Tibial nerve (tissue), 4 donors: Measurements from ENCODE around the gene S100A9.

ENCODE experiments used
- EP300 ChIP-seq, 2 donors: sonication (generic); formaldehyde crosslinking; IDR thresholded peaks; one replicate each; pipeline ENCODE4 v1.6.1; 2017; ENCODE audit warnings: antibody characterized with exemption in 2 of 2, mild to moderate bottlenecking in 1 of 2
- TF ChIP-seq, protein P1 (sequence below), 5 experiments: fragments of 200-600 bp in 3 of 5; fragments of 450-650 bp in 2 of 5; sonication (generic) in 3 of 5; IDR thresholded peaks; one replicate each; pipeline ENCODE4 v1.5.1; 2016 to 2019; ENCODE audit warnings: antibody characterized with exemption in 5 of 5, mild to moderate bottlenecking in 3 of 5, moderate library complexity in 2 of 5

GRCh38 chr1:153346077-153346723, 11.5 kb upstream of the S100A9 start:
- TF ChIP-seq, protein P1, sequence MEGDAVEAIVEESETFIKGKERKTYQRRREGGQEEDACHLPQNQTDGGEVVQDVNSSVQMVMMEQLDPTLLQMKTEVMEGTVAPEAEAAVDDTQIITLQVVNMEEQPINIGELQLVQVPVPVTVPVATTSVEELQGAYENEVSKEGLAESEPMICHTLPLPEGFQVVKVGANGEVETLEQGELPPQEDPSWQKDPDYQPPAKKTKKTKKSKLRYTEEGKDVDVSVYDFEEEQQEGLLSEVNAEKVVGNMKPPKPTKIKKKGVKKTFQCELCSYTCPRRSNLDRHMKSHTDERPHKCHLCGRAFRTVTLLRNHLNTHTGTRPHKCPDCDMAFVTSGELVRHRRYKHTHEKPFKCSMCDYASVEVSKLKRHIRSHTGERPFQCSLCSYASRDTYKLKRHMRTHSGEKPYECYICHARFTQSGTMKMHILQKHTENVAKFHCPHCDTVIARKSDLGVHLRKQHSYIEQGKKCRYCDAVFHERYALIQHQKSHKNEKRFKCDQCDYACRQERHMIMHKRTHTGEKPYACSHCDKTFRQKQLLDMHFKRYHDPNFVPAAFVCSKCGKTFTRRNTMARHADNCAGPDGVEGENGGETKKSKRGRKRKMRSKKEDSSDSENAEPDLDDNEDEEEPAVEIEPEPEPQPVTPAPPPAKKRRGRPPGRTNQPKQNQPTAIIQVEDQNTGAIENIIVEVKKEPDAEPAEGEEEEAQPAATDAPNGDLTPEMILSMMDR (IDR thresholded peaks at IDR 0.05): no peak
- TF ChIP-seq EP300 (IDR thresholded peaks at IDR 0.05): no peak
